GM12878 (cell line): ENCODE measurements around the gene PKLR. TPM values are rescaled to one million over a fixed set of nuclear protein-coding genes. Genes with fewer than 3 reads are reported as not detected.

Experiments used
- ATAC-seq: fragments of 200-7000 bp; cut with Tn5 transposase; 3 replicates; pipeline ENCODE4 v1.9.1; 2020; ENCODE audit warnings: mild to moderate bottlenecking, moderate library complexity
- BruUV-seq: library from RNA; stranded (reverse); fragments of 400-500 nt; replicated peaks from 2 replicates; lab custom pipeline; 2021; lab: Mats Ljungman, UMichigan
- CTCF ChIA-PET: fragments of 300-600 bp; sonication (Branson Sonifier 250); formaldehyde crosslinking; extraction: SDS; loops from one replicate; lab custom pipeline; 2021; ENCODE audit warnings: inconsistent platforms; lab: Yijun Ruan, JAX
- POLR2A ChIA-PET: fragments of 350-600 bp; formaldehyde crosslinking; extraction: SDS; loops from one replicate; lab custom pipeline; 2021; ENCODE audit warnings: inconsistent platforms; lab: Charles Lee
- RAD21 ChIA-PET: fragments of 300-600 bp; sonication (Branson Sonifier 250); formaldehyde crosslinking; loops from one replicate; lab custom pipeline; 2023; ENCODE audit warnings: antibody characterized with exemption; ENCODE audit not compliant: unreplicated experiment; lab: Charles Lee
- SMC1A ChIA-PET: fragments of 300-600 bp; sonication (Branson Sonifier 250); formaldehyde crosslinking; loops from one replicate; lab custom pipeline; 2023; ENCODE audit not compliant: unreplicated experiment, uncharacterized antibody; lab: Charles Lee
- DNase-seq: peaks from one replicate; pipeline ENCODE4 v3.0.0-alpha.2; 2011; ENCODE audit warnings: low read depth, low spot score
- FAIRE-seq: peaks from 3 replicates; lab custom pipeline; 2011; peaks lifted over from hg19 to GRCh38; lab: Jason Lieb, UNC
- H2AFZ ChIP-seq: 2 replicates; pipeline ENCODE4 v1.6.0; 2011; ENCODE audit warnings: low read depth, low read length, control low read depth; ENCODE audit not compliant: control insufficient read depth
- H3K27ac ChIP-seq: 2 replicates; pipeline ENCODE4 v1.5.1; 2011; ENCODE audit warnings: control low read depth; ENCODE audit not compliant: control insufficient read depth, insufficient read depth
- H3K27me3 ChIP-seq, 2 experiments: replicated peaks in 1 of 2; 2 replicates each; pipeline versions ENCODE4 v1.6.0 to v1.6.1; 2011; ENCODE audit warnings: low read length in 1 of 2; ENCODE audit not compliant: control insufficient read depth in 2 of 2, insufficient read depth in 2 of 2
- H3K36me3 ChIP-seq, 2 experiments: 2 replicates each; pipeline ENCODE4 v1.5.1; 2011; ENCODE audit warnings: low read length in 1 of 2; ENCODE audit not compliant: control insufficient read depth in 2 of 2, insufficient read depth in 2 of 2
- H3K4me1 ChIP-seq: 2 replicates; pipeline ENCODE4 v1.6.1; 2011; ENCODE audit warnings: mild to moderate bottlenecking, low read length, moderate library complexity, mixed read lengths; ENCODE audit not compliant: control insufficient read depth, insufficient read depth
- H3K4me2 ChIP-seq: 2 replicates; pipeline ENCODE4 v1.6.0; 2011; ENCODE audit warnings: control low read depth; ENCODE audit not compliant: control insufficient read depth, insufficient read depth
- H3K4me3 ChIP-seq: fragments of 200-600 bp; sonication (generic); 2 replicates; pipeline ENCODE4 v1.5.1; 2016
- H3K79me2 ChIP-seq: 2 replicates; pipeline ENCODE4 v1.6.0; 2011; ENCODE audit warnings: low read length; ENCODE audit not compliant: control insufficient read depth, insufficient read depth
- H3K9ac ChIP-seq: 2 replicates; pipeline ENCODE4 v1.8.0; 2011; ENCODE audit warnings: low read length, control low read depth, mixed read lengths; ENCODE audit not compliant: control insufficient read depth, insufficient read depth
- H3K9me3 ChIP-seq: replicated peaks from 3 replicates; pipeline ENCODE4 v1.5.1; 2011; ENCODE audit warnings: mild to moderate bottlenecking, low read length; ENCODE audit not compliant: control insufficient read depth, insufficient read depth
- H4K20me1 ChIP-seq: 2 replicates; pipeline ENCODE4 v1.6.0; 2011; ENCODE audit not compliant: control insufficient read depth, insufficient read depth
- BACH1 ChIP-seq: fragments of 450-650 bp; IDR thresholded peaks from 2 replicates; pipeline ENCODE4 v1.6.1; 2017; ENCODE audit warnings: mild to moderate bottlenecking, borderline replicate concordance
- DPF2 ChIP-seq: fragments of 450-650 bp; IDR thresholded peaks from 2 replicates; pipeline ENCODE4 v1.6.1; 2017; ENCODE audit warnings: mild to moderate bottlenecking
- EZH2 ChIP-seq: IDR thresholded peaks from 2 replicates; pipeline ENCODE4 v1.6.1; 2012; ENCODE audit warnings: low read depth, mild to moderate bottlenecking, control low read depth, inconsistent platforms, low read length, borderline replicate concordance; ENCODE audit not compliant: control insufficient read depth
- KDM1A ChIP-seq: fragments of 200-600 bp; sonication (generic); IDR thresholded peaks from 2 replicates; pipeline ENCODE4 v1.6.1; 2016; ENCODE audit warnings: borderline replicate concordance
- KLF5 ChIP-seq: fragments of 450-650 bp; IDR thresholded peaks from 2 replicates; pipeline ENCODE4 v1.6.1; 2014; ENCODE audit warnings: mild to moderate bottlenecking; ENCODE audit not compliant: partially characterized antibody
- MXI1 ChIP-seq: fragments of 150-350 bp; IDR thresholded peaks from 2 replicates; pipeline ENCODE4 v1.6.1; 2011; ENCODE audit warnings: low read depth, mild to moderate bottlenecking, inconsistent platforms, low read length, improper control_type of control experiment
- PAX8 ChIP-seq: fragments of 450-650 bp; IDR thresholded peaks from 2 replicates; pipeline ENCODE4 v1.6.1; 2017; ENCODE audit warnings: mild to moderate bottlenecking, moderate library complexity
- POLR2AphosphoS2 ChIP-seq: IDR thresholded peaks from 2 replicates; pipeline ENCODE4 v1.6.1; 2011; ENCODE audit warnings: low read depth, mild to moderate bottlenecking, low read length, improper control_type of control experiment, moderate library complexity
- RAD51 ChIP-seq: fragments of 450-650 bp; IDR thresholded peaks from 2 replicates; pipeline ENCODE4 v1.6.1; 2016; ENCODE audit warnings: moderate library complexity, mild to moderate bottlenecking, inconsistent platforms
- TARDBP ChIP-seq: IDR thresholded peaks from 2 replicates; pipeline ENCODE4 v1.6.1; 2016; ENCODE audit warnings: borderline replicate concordance
- ZBED1 ChIP-seq: IDR thresholded peaks from 2 replicates; pipeline ENCODE4 v1.6.1; 2016; ENCODE audit warnings: borderline replicate concordance
- ZNF217 ChIP-seq: fragments of 450-650 bp; IDR thresholded peaks from 2 replicates; pipeline ENCODE4 v1.6.1; 2017; ENCODE audit warnings: antibody characterized with exemption, mild to moderate bottlenecking
- WGBS: methylation state at CpG from one replicate; pipeline ENCODE4 v1.1.6; 2016; ENCODE audit warnings: low lambda C conversion rate; ENCODE audit not compliant: insufficient replicate concordance, insufficient coverage; ENCODE audit errors: missing lambda C conversion rate; 5-methylcytosine and 5-hydroxymethylcytosine counted together
- in situ Hi-C: fragments of 300-500 bp; cut with MboI; formaldehyde crosslinking; loops from 9 replicates; pipeline ENCODE4 v1.14.3; 2018; ENCODE audit warnings: mixed read lengths
- intact Hi-C: fragments of 100-400 bp; cut with micrococcal nuclease; formaldehyde crosslinking; loops from one replicate; pipeline ENCODE4 v1.14.2; 2022; ENCODE audit not compliant: unreplicated experiment
- polyA plus RNA-seq, 11 experiments: library from polyadenylated mRNA; depleted of rRNA in 4 of 11; unstranded in 6 of 11; stranded (reverse) in 5 of 11; fragments of >200 nt; fragmentation: Nextera tagmentation in 4 of 11; fragmentation: Illumina TruSeq in 1 of 11; extraction: Ambion mirVana in 4 of 11; extraction: Trizol in 1 of 11; gene quantifications; 1 replicate in 1 of 11; 2 replicates in 10 of 11; pipeline versions ENCODE4 v1.2.1 to v1.2.3, GENCODE V29; 2011 to 2016; ENCODE audit warnings: inconsistent platforms in 2 of 11, missing spikeins in 2 of 11, low read depth in 1 of 11
- total RNA-seq, 4 experiments: library from RNA; depleted of rRNA in 3 of 4; stranded (reverse); fragments of >200 nt in 3 of 4; fragmentation: Illumina TruSeq in 1 of 4; extraction: Trizol in 1 of 4; gene quantifications; 2 replicates each; pipeline versions ENCODE4 v1.2.1 to v1.2.3, GENCODE V29; 2013 to 2021
- TF ChIP-seq, protein P1 (sequence below): fragments of 450-650 bp; IDR thresholded peaks from 2 replicates; pipeline ENCODE4 v1.6.1; 2017; ENCODE audit warnings: mild to moderate bottlenecking, moderate library complexity
- TF ChIP-seq, protein P2 (sequence below): IDR thresholded peaks from 2 replicates; pipeline ENCODE4 v1.6.1; 2012; ENCODE audit warnings: low read depth, low read length, improper control_type of control experiment
- TF ChIP-seq, protein P3 (sequence below): fragments of 450-650 bp; formaldehyde crosslinking; IDR thresholded peaks from 2 replicates; pipeline ENCODE4 v1.4.0; 2020; ENCODE audit warnings: mild to moderate bottlenecking, moderate library complexity
- TF ChIP-seq, protein P4 (sequence below): fragments of 450-650 bp; IDR thresholded peaks from 2 replicates; pipeline ENCODE4 v1.6.1; 2016; ENCODE audit warnings: mild to moderate bottlenecking

Gene PKLR
- total and polyA plus RNA-seq, 10 of the 15 experiments (the other 5 are each of a cell fraction or from before 2014, with no cell fraction given) = 0.04 to 0.15 (median 0.08) TPM; not detected in 7

DNA sequence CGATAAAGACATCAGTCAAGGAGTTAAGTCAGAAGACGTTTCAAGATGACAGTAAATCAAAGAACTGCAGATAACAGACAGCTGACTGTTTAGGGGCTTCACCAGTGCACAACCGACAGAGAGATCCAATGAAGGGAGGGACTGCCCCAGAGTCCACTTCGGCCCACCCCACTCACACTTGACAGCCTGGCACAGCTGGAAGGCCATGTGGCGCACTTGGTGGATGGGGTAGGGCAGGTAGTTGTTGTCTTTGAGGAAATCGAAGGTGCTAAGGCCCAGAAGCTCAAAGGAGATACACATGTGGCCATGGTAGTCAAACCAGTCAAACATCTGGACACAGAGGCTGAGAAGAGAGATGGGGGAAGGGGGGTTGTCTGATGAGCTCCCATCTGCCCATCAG is 34.7 kb downstream of the PKLR start:
- Histone ChIP-seq H3K4me3 (no peak overlapping the region), H3K36me3 (peaks cover 36 to 37% of the 10 kb centered on the region in 2 experiments), H3K27ac (no peak overlapping the region), H3K9me3 (no peaks in the 10 kb centered on the region), H3K79me2 (peaks cover 16% of the 10 kb centered on the region), H4K20me1 (no peaks in the 10 kb centered on the region), H3K4me2 (no peak overlapping the region), H3K9ac (no peak overlapping the region), H3K4me1 (no peaks in the 10 kb centered on the region), H3K27me3 (no peaks in the 10 kb centered on the region), H2AFZ (no peak overlapping the region)
- ChIA-PET CTCF (interaction anchor here (0.7 to 5.7 kb wide), 5 partner anchors 10 to 225 kb away, joined by 3 to 51 read pairs (median 3); no protein-coding TSS in a partner anchor), POLR2A (interaction anchor here (0.6 to 1.1 kb wide), 5 partner anchors 10 to 334 kb away, joined by 3 to 8 read pairs (median 3); no protein-coding TSS in a partner anchor), RAD21 (interaction anchor here (0.5 to 2.2 kb wide), 3 partner anchors 16 to 551 kb away, joined by 3 to 10 read pairs (median 4); partner anchors contain the start of gene FDPS), SMC1A (interaction anchor here (0.6 to 1.7 kb wide), 2 partner anchors 16 to 206 kb away, joined by 3 to 6 read pairs; no protein-coding TSS in a partner anchor)
- intact Hi-C loops = no loop called here
- ATAC-seq (no peak), FAIRE-seq (no peak), DNase-seq (no peak)
- in situ Hi-C loops = no loop called here
- WGBS = 89% methylated on average over 6 of the region's 6 CpGs
- no TSS peak for BruUV-seq
- no peak for TF ChIP-seq KLF5
- TF ChIP-seq PAX8 = no peak
- no peak for TF ChIP-seq ZNF217
- no peak for TF ChIP-seq MXI1
- no peak for TF ChIP-seq KDM1A
- no peak for TF ChIP-seq RAD51
- TF ChIP-seq, protein P1, sequence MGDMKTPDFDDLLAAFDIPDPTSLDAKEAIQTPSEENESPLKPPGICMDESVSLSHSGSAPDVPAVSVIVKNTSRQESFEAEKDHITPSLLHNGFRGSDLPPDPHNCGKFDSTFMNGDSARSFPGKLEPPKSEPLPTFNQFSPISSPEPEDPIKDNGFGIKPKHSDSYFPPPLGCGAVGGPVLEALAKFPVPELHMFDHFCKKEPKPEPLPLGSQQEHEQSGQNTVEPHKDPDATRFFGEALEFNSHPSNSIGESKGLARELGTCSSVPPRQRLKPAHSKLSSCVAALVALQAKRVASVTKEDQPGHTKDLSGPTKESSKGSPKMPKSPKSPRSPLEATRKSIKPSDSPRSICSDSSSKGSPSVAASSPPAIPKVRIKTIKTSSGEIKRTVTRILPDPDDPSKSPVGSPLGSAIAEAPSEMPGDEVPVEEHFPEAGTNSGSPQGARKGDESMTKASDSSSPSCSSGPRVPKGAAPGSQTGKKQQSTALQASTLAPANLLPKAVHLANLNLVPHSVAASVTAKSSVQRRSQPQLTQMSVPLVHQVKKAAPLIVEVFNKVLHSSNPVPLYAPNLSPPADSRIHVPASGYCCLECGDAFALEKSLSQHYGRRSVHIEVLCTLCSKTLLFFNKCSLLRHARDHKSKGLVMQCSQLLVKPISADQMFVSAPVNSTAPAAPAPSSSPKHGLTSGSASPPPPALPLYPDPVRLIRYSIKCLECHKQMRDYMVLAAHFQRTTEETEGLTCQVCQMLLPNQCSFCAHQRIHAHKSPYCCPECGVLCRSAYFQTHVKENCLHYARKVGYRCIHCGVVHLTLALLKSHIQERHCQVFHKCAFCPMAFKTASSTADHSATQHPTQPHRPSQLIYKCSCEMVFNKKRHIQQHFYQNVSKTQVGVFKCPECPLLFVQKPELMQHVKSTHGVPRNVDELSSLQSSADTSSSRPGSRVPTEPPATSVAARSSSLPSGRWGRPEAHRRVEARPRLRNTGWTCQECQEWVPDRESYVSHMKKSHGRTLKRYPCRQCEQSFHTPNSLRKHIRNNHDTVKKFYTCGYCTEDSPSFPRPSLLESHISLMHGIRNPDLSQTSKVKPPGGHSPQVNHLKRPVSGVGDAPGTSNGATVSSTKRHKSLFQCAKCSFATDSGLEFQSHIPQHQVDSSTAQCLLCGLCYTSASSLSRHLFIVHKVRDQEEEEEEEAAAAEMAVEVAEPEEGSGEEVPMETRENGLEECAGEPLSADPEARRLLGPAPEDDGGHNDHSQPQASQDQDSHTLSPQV = no peak
- TF ChIP-seq, protein P2, sequence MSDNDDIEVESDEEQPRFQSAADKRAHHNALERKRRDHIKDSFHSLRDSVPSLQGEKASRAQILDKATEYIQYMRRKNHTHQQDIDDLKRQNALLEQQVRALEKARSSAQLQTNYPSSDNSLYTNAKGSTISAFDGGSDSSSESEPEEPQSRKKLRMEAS = no peak
- TF ChIP-seq POLR2AphosphoS2 = no peak
- TF ChIP-seq, protein P3, sequence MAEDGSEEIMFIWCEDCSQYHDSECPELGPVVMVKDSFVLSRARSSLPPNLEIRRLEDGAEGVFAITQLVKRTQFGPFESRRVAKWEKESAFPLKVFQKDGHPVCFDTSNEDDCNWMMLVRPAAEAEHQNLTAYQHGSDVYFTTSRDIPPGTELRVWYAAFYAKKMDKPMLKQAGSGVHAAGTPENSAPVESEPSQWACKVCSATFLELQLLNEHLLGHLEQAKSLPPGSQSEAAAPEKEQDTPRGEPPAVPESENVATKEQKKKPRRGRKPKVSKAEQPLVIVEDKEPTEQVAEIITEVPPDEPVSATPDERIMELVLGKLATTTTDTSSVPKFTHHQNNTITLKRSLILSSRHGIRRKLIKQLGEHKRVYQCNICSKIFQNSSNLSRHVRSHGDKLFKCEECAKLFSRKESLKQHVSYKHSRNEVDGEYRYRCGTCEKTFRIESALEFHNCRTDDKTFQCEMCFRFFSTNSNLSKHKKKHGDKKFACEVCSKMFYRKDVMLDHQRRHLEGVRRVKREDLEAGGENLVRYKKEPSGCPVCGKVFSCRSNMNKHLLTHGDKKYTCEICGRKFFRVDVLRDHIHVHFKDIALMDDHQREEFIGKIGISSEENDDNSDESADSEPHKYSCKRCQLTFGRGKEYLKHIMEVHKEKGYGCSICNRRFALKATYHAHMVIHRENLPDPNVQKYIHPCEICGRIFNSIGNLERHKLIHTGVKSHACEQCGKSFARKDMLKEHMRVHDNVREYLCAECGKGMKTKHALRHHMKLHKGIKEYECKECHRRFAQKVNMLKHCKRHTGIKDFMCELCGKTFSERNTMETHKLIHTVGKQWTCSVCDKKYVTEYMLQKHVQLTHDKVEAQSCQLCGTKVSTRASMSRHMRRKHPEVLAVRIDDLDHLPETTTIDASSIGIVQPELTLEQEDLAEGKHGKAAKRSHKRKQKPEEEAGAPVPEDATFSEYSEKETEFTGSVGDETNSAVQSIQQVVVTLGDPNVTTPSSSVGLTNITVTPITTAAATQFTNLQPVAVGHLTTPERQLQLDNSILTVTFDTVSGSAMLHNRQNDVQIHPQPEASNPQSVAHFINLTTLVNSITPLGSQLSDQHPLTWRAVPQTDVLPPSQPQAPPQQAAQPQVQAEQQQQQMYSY (CRISPR knock-in tag) = no peak
- no peak for TF ChIP-seq BACH1
- TF ChIP-seq, protein P4, sequence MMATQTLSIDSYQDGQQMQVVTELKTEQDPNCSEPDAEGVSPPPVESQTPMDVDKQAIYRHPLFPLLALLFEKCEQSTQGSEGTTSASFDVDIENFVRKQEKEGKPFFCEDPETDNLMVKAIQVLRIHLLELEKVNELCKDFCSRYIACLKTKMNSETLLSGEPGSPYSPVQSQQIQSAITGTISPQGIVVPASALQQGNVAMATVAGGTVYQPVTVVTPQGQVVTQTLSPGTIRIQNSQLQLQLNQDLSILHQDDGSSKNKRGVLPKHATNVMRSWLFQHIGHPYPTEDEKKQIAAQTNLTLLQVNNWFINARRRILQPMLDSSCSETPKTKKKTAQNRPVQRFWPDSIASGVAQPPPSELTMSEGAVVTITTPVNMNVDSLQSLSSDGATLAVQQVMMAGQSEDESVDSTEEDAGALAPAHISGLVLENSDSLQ = no peak
- no peak for TF ChIP-seq DPF2
- TF ChIP-seq EZH2 = no peak
- no peak for TF ChIP-seq ZBED1
- no peak for TF ChIP-seq TARDBP
